Suprapubic skin (tissue), 3 donors: ENCODE data around the gene SF3B2.

ENCODE experiments used
- CTCF ChIP-seq, 2 donors: fragments of 200-600 bp in 1 of 2; fragments of 450-650 bp in 1 of 2; sonication (generic) in 1 of 2; IDR thresholded peaks; one replicate each; pipeline ENCODE4 v1.5.1; 2016 to 2019; ENCODE audit warnings: antibody characterized with exemption in 2 of 2, mild to moderate bottlenecking in 1 of 2, moderate library complexity in 1 of 2
- POLR2A ChIP-seq, 2 donors: fragments of 450-650 bp; IDR thresholded peaks; one replicate each; pipeline ENCODE4 v1.6.1; 2017; ENCODE audit warnings: antibody characterized with exemption in 2 of 2, mild to moderate bottlenecking in 2 of 2, moderate library complexity in 2 of 2

GRCh38 chr11:66012946-66013761, 39.0 kb upstream of the SF3B2 start:
- TF ChIP-seq CTCF (IDR thresholded peaks at IDR 0.05) (no peak), POLR2A (IDR thresholded peaks at IDR 0.05) (no peak)
